H1 (cell line): ENCODE measurements around the gene COL4A2. TPM values are rescaled to one million over a fixed set of nuclear protein-coding genes. Genes with fewer than 3 reads are reported as not detected.

Experiments used
- CTCF ChIA-PET: fragments of 300-600 bp; sonication (Branson Sonifier 250); formaldehyde crosslinking; loops from one replicate; lab custom pipeline; 2021; ENCODE audit not compliant: partially characterized antibody; lab: Charles Lee
- POLR2A ChIA-PET: fragments of 300-600 bp; sonication (Branson Sonifier 250); formaldehyde crosslinking; loops from one replicate; lab custom pipeline; 2021; ENCODE audit warnings: inconsistent platforms; ENCODE audit not compliant: partially characterized antibody; lab: Charles Lee
- DNase-seq, 2 experiments: peaks; one replicate each; pipeline versions ENCODE4 v3.0.0 to v3.0.0-alpha.2; 2010 to 2022; ENCODE audit warnings: low spot score in 2 of 2, low read depth in 1 of 2, mixed read lengths in 1 of 2
- FAIRE-seq: peaks from 2 replicates; lab custom pipeline; 2011; peaks lifted over from hg19 to GRCh38; lab: Jason Lieb, UNC
- H2AFZ ChIP-seq: 2 replicates; pipeline ENCODE4 v1.8.1; 2012; ENCODE audit warnings: low read length, inconsistent platforms
- H2AK5ac ChIP-seq: 2 replicates; pipeline ENCODE4 v1.6.1; 2013; ENCODE audit warnings: low read depth, low read length
- H2BK120ac ChIP-seq: replicated peaks from 2 replicates; pipeline ENCODE3; 2013; ENCODE audit warnings: low read depth, low read length, inconsistent platforms
- H2BK12ac ChIP-seq: 2 replicates; pipeline ENCODE4 v1.6.1; 2013; ENCODE audit warnings: low read depth, low read length
- H2BK15ac ChIP-seq: 2 replicates; pipeline ENCODE4 v1.6.1; 2013; ENCODE audit warnings: low read length
- H2BK20ac ChIP-seq: 2 replicates; pipeline ENCODE4 v1.6.1; 2013; ENCODE audit warnings: low read length
- H2BK5ac ChIP-seq: 2 replicates; pipeline ENCODE4 v1.6.1; 2013; ENCODE audit warnings: low read depth, low read length
- H3K14ac ChIP-seq: 2 replicates; pipeline ENCODE4 v1.6.1; 2013; ENCODE audit warnings: inconsistent platforms; ENCODE audit not compliant: insufficient read length
- H3K18ac ChIP-seq: 2 replicates; pipeline ENCODE4 v1.6.1; 2013; ENCODE audit warnings: low read length; ENCODE audit errors: extremely low read depth
- H3K23ac ChIP-seq: 2 replicates; pipeline ENCODE4 v1.6.1; 2013; ENCODE audit warnings: inconsistent platforms; ENCODE audit not compliant: insufficient read length
- H3K23me2 ChIP-seq: 2 replicates; pipeline ENCODE4 v1.6.1; 2013; ENCODE audit warnings: low read depth, low read length
- H3K27ac ChIP-seq: 2 replicates; pipeline ENCODE4 v1.6.1; 2011; ENCODE audit warnings: low read depth, low read length, inconsistent platforms
- H3K27me3 ChIP-seq, 4 experiments: replicated peaks in 1 of 4; 1 replicate in 1 of 4; 2 replicates in 3 of 4; pipeline versions ENCODE4 v1.6.1 to v1.8.1; 2011 to 2013; ENCODE audit warnings: low read length in 3 of 4, mild to moderate bottlenecking in 3 of 4, inconsistent platforms in 2 of 4, mixed read lengths in 2 of 4, moderate library complexity in 1 of 4; ENCODE audit not compliant: control insufficient read depth in 3 of 4, insufficient read depth in 3 of 4; ENCODE audit errors: extremely low read depth in 1 of 4
- H3K36me3 ChIP-seq, 4 experiments: 2 replicates each; pipeline versions ENCODE4 v1.6.1 to v1.8.1; 2011 to 2013; ENCODE audit warnings: mild to moderate bottlenecking in 4 of 4, low read length in 3 of 4, moderate library complexity in 2 of 4, control low read depth in 1 of 4, inconsistent platforms in 1 of 4; ENCODE audit not compliant: insufficient read depth in 4 of 4, control insufficient read depth in 2 of 4
- H3K4ac ChIP-seq: replicated peaks from 2 replicates; pipeline ENCODE3; 2013; ENCODE audit warnings: low read length, low read depth, mixed read lengths, inconsistent platforms; ENCODE audit not compliant: insufficient read length
- H3K4me1 ChIP-seq, 4 experiments: replicated peaks in 1 of 4; 1 replicate in 1 of 4; 2 replicates in 3 of 4; pipeline versions ENCODE4 v1.6.1 to v1.8.1; 2011 to 2013; ENCODE audit warnings: low read length in 3 of 4, inconsistent platforms in 2 of 4, mixed read lengths in 1 of 4; ENCODE audit not compliant: insufficient read depth in 4 of 4, control insufficient read depth in 3 of 4
- H3K4me2 ChIP-seq, 2 experiments: 2 replicates each; pipeline versions ENCODE4 v1.6.1 to v1.8.1; 2011 to 2013; ENCODE audit warnings: low read depth in 2 of 2, low read length in 2 of 2, control low read depth in 1 of 2, inconsistent platforms in 1 of 2, mild to moderate bottlenecking in 1 of 2; ENCODE audit not compliant: insufficient read depth in 1 of 2
- H3K4me3 ChIP-seq, 4 experiments: fragments of 200-600, 300-600 bp in 1 of 4; sonication (generic), shearing (Covaris generic), sonication (Bioruptor Twin) in 1 of 4; 2 replicates each; pipeline versions ENCODE4 v1.5.1 to v1.8.1; 2011 to 2016; ENCODE audit warnings: low read length in 4 of 4, low read depth in 3 of 4, control low read depth in 2 of 4, inconsistent platforms in 2 of 4, mild to moderate bottlenecking in 2 of 4, mixed read lengths in 1 of 4, moderate library complexity in 1 of 4; ENCODE audit not compliant: insufficient read depth in 2 of 4; ENCODE audit errors: extremely low read depth in 1 of 4
- H3K56ac ChIP-seq: replicated peaks from 2 replicates; pipeline ENCODE3; 2013; ENCODE audit warnings: low read depth, mild to moderate bottlenecking, mixed read lengths, low read length, inconsistent platforms; ENCODE audit not compliant: insufficient read length
- H3K79me1 ChIP-seq: 2 replicates; pipeline ENCODE4 v1.6.1; 2013; ENCODE audit warnings: low read depth, low read length, control low read depth
- H3K79me2 ChIP-seq, 2 experiments: 2 replicates each; pipeline versions ENCODE4 v1.6.1 to v1.8.1; 2012 to 2013; ENCODE audit warnings: low read length in 2 of 2, mild to moderate bottlenecking in 2 of 2, inconsistent platforms in 1 of 2; ENCODE audit not compliant: insufficient read depth in 2 of 2, control insufficient read depth in 1 of 2
- H3K9ac ChIP-seq, 4 experiments: replicated peaks in 1 of 4; 1 replicate in 1 of 4; 2 replicates in 3 of 4; pipeline versions ENCODE4 v1.6.1 to v1.8.1; 2011 to 2013; ENCODE audit warnings: low read depth in 3 of 4, low read length in 3 of 4, control low read depth in 2 of 4, mild to moderate bottlenecking in 2 of 4, moderate library complexity in 2 of 4, inconsistent platforms in 1 of 4; ENCODE audit errors: extremely low read depth in 1 of 4
- H3K9me3 ChIP-seq, 2 experiments: 2 replicates each; pipeline versions ENCODE4 v1.6.1 to v1.8.1; 2012 to 2013; ENCODE audit warnings: mild to moderate bottlenecking in 2 of 2, moderate library complexity in 2 of 2, control low read depth in 1 of 2, inconsistent platforms in 1 of 2, low read depth in 1 of 2, low read length in 1 of 2, mixed read lengths in 1 of 2; ENCODE audit not compliant: insufficient read depth in 2 of 2
- H4K20me1 ChIP-seq, 2 experiments: replicated peaks in 1 of 2; 2 replicates each; pipeline versions ENCODE3 to v1.8.1; 2011 to 2013; ENCODE audit warnings: inconsistent platforms in 2 of 2, low read length in 2 of 2, mild to moderate bottlenecking in 1 of 2; ENCODE audit not compliant: insufficient read depth in 2 of 2, control insufficient read depth in 1 of 2
- H4K5ac ChIP-seq: 2 replicates; pipeline ENCODE4 v1.6.1; 2013; ENCODE audit warnings: low read length, low read depth, mixed read lengths, inconsistent platforms; ENCODE audit not compliant: insufficient read length
- H4K8ac ChIP-seq: 2 replicates; pipeline ENCODE4 v1.8.0; 2013; ENCODE audit warnings: mild to moderate bottlenecking, moderate library complexity, low read length, inconsistent platforms; ENCODE audit not compliant: insufficient read depth; ENCODE audit errors: extremely low read depth
- H4K91ac ChIP-seq: replicated peaks from 2 replicates; pipeline ENCODE3; 2013; ENCODE audit warnings: low read length, mixed read lengths, inconsistent platforms; ENCODE audit not compliant: insufficient read length
- ATF2 ChIP-seq: IDR thresholded peaks from 2 replicates; pipeline ENCODE4 v1.6.1; 2012; ENCODE audit warnings: low read length, inconsistent platforms
- TEAD4 ChIP-seq: IDR thresholded peaks from 2 replicates; pipeline ENCODE4 v1.6.1; 2012; ENCODE audit warnings: low read depth, low read length, inconsistent platforms, mixed read lengths
- WGBS, 2 experiments: shearing (Covaris generic) in 1 of 2; methylation state at CpG; one replicate each; pipeline versions ENCODE4 v1.1.6 to v1.1.7; 2013 to 2015; ENCODE audit warnings: low lambda C conversion rate in 2 of 2, mixed read lengths in 2 of 2, inconsistent platforms in 1 of 2, low coverage in 1 of 2, missing lambda C conversion rate in 1 of 2; ENCODE audit not compliant: insufficient replicate concordance in 2 of 2, insufficient coverage in 1 of 2, insufficient read length in 1 of 2; ENCODE audit errors: extremely low coverage in 1 of 2, missing lambda C conversion rate in 1 of 2; 5-methylcytosine and 5-hydroxymethylcytosine counted together
- polyA plus RNA-seq, 7 experiments: library from polyadenylated mRNA; depleted of rRNA in 3 of 7; stranded (reverse) in 5 of 7; unstranded in 2 of 7; fragments of >200 nt in 5 of 7; fragments of 200-250 nt in 2 of 7; gene quantifications; 1 replicate in 5 of 7; 2 replicates in 1 of 7; 4 replicates in 1 of 7; pipeline versions ENCODE4 v1.2.1 to v1.2.3, GENCODE V29; 2011 to 2013; ENCODE audit warnings: missing spikeins in 2 of 7, mixed read lengths in 2 of 7
- total RNA-seq: library from RNA; stranded (reverse); fragmentation: NEBNext Ultra II Directional; extraction: Animal tissue kit (Norgen Biotek cat#: 25700); gene quantifications from 2 replicates; pipeline ENCODE4 v1.2.1, GENCODE V29; 2021

The COL4A2 gene
- total and polyA plus RNA-seq, 2 of the 8 experiments (the other 6 are each of a cell fraction or from before 2014, with no cell fraction given): 80.4 to 87.3 TPM

GRCh38 chr13:110509971-110510786 is 203.1 kb downstream of the COL4A2 start:
- Histone ChIP-seq H3K9ac (no peak overlapping the region), H4K5ac (no peak overlapping the region), H3K27me3 (no peaks in the 10 kb centered on the region), H2AFZ (no peak overlapping the region), H2BK5ac (peak overlapping the region; percentile 83), H3K14ac (no peak overlapping the region), H3K4me3 (no peak overlapping the region), H3K23ac (no peak overlapping the region), H3K27ac (no peak overlapping the region), H2BK12ac (peak overlapping the region; percentile 87; the same call in 1 of the 2 replicates), H4K91ac (peak overlapping the region; percentile 94), H3K18ac (no peak overlapping the region), H3K79me2 (no peaks in the 10 kb centered on the region), H3K79me1 (0 out of 2 replicates have a peak, but pooled peaks cover 2% of the 10 kb centered on the region), H2BK20ac (no peak overlapping the region), H3K56ac (no peak overlapping the region), H3K36me3 (peaks cover 5 to 29% (median 18%) of the 10 kb centered on the region in 4 experiments; a peak in 7 of 8 replicates), H3K9me3 (no peaks in the 10 kb centered on the region), H4K8ac (no peak overlapping the region), H3K4ac (peak overlapping the region; percentile 96), H4K20me1 (peaks cover 0 to 3% of the 10 kb centered on the region in 2 experiments), H3K4me1 (peaks cover 0 to 5% (median 0%) of the 10 kb centered on the region in 4 experiments; a peak in 1 of 7 replicates), H3K4me2 (no peak overlapping the region), H2BK15ac (peak overlapping the region; percentile 100; the same call in 1 of the 2 replicates), H2BK120ac (no peak overlapping the region), H3K23me2 (0 out of 2 replicates have a peak, but pooled peaks cover 2% of the 10 kb centered on the region), H2AK5ac (peak overlapping the region; percentile 86; the same call in 1 of the 2 replicates)
- no peak for TF ChIP-seq ATF2
- 0 out of 2 replicates have a peak, but pooled peaks have one; percentile 8 for TF ChIP-seq TEAD4
- POLR2A ChIA-PET: interaction anchor here (1.0 to 1.4 kb wide), 3 partner anchors 9 to 51 kb away, joined by 3 read pairs; partner anchors contain the start of gene RAB20
- CTCF ChIA-PET: interaction anchor here (0.7 to 3.8 kb wide), 12 partner anchors 8 to 355 kb away, joined by 3 to 20 read pairs (median 4); no protein-coding TSS in a partner anchor
- no peak for FAIRE-seq
- 85% methylated on average over 18 of the region's 18 CpGs; no CpG with 5 or more reads in 1 of the 2 experiments for WGBS, 2 experiments
- no peak for DNase-seq
